Measurements from ENCODE around the gene DNAH5.

DNAH5 gene

DNA sequence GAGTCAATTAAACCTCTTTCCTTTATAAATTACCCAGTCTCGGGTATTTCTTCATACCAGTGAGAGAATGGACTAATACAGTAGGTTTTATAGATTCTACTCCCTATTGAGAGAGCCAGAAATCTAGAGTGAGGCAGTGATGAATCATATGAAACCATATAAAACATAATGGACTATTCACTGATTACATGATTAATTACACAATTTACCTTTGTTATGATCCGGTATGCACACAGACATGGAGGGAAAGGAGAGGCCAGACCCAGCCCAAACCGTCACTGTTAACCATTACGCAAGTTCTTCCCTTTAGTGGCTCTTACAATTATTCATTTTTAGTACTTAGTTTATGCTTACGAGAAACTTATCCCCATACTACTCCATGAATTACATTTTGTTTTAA, 205.0 kb downstream of the DNAH5 start:
- in situ Hi-C loops (cut with HindIII; ENCODE audit: low sequenced_read_pairs) = no loop called here

DNA sequence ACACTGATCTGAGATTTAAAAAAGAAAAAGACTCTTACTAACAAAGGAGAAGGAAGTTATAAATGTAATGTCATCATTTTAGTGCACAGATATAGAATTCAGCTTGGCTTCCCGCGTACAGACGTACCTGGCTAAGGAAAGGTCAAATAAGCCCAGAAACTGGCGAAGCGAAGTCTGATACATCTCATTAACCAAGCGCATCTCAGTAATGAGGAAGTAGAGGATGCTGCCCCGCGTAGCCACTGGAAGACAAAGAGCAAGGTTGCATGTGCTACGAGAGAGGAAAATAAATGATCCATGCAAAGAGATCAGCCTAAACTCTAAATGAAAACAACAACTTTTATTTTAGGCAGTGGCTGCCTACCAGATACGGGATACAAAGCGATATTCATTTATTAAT, 208.8 kb downstream of the DNAH5 start:
- in situ Hi-C loops (cut with HindIII; ENCODE audit: low sequenced_read_pairs) = no loop called here

DNA sequence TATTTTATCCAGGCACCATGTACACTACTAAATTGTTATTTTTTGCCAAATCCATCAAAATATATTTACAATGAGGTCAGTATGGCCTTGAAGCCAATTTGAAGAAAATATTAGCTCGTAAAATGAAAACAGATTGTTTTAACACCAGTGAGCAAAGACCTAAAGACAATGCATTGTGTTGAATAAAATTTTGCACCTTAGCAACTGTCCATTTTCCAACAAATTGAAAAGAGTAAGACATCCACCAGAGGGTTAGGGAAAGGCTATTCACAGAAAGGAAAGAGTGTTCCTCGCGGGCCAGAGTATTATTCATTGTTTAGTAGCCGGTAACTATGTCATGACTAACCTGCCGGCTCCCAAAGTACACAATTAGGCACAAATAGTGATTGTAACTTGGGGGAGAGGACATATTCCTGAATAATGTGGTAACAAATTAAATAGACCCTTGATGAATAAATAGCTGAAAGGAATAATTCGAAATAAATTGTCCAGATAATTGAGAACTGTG, 213.3 kb downstream of the DNAH5 start:
- in situ Hi-C loops (cut with HindIII; ENCODE audit: low sequenced_read_pairs) = no loop called here

DNA sequence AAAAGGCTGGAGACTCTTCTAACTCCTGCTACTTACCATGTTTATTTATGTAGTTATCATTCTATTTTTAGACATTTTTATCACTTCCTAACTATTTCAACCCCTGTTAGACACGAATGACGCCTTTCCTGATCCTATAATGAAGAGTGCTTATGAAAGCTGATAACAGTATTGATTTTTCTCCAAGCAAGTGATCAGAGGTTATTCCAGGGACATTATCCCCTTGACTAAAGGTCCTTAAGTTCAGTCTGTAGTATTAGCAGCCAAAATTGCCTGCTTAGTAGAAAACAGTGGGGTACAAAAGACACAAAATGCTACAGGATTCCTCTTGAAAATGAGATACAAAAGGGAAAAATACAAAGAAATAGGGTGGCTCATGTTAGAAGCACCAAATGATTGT, 235.6 kb downstream of the DNAH5 start:
- in situ Hi-C loops (cut with HindIII; ENCODE audit: low sequenced_read_pairs) = no loop called here

DNA sequence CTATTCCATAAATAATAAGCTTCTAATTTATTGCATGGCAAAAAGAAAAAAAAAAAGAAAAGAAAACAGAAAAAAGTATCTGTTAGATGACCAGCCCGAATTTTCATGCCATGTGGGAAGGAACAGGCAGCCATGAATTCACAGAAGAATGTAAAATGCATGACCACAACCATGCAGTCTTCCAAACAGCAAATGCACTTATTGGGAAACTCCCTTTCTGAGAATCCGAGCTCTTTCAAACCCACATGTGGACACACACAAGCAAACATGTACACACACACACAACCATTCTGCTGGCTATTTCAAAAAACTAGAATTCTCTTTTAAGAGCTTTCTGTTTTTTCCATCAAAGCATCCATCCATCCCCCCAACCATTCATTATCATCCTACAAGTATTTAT, 236.1 kb downstream of the DNAH5 start:
- in situ Hi-C loops (cut with HindIII; ENCODE audit: low sequenced_read_pairs) = no loop called here

DNA sequence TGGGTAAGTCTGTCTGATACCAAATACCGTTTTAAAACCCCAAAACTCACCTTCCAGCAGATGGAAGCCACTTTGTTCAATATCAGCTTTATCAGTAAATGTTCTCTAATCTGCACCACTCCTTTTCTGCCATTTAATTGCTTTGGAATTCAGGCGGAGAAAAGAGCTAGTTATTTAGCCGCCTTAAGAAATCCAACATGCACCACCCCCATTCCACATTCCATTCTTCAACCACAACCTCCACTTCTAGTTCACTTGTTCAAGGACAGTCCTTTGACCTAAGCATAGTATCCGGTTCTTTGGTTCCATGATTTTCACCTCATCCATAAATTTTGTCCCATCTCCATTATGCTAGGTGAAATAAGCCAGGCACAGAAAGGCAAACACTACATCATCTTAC, 240.1 kb downstream of the DNAH5 start:
- in situ Hi-C loops (cut with HindIII; ENCODE audit: low sequenced_read_pairs) = no loop called here

DNA sequence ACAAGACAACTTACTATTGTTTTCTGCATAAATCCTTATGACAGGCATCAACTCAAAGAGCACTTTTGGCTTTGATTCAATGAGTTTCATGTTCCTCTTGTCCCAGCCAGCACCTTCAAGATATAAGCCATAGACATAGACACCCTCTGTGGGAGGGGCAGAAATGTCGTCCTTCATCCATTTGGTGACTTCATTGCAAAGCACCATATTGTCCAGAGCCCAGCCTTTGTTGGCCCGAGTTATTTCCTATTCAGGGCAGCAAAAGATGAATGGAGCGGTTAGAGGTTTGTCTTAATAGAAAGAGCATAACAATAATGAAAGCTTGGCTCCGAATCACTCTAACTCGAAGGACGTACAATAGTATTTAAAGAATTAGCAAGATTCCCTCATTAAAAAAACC, 243.9 kb downstream of the DNAH5 start:
- in situ Hi-C loops (cut with HindIII; ENCODE audit: low sequenced_read_pairs) = no loop called here

DNA sequence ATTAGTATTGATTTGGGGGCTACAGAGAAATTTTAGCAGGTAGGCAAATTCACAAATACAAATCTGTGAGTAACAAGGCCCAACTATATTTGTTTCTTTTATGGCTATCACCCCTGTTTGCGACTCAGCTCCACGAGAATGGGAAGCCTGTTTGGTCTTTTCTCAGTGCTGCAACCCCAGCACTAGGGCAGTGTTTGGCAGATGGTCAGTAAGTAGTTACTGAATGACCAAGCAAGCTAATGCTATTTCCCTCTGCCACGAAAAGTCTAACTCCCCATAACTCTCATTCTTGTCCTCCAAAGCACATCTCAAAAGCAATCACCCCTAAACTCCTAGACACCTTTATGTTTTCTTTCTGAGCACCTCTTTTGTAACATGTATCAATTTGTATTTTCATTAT, 245.6 kb downstream of the DNAH5 start:
- in situ Hi-C loops (cut with HindIII; ENCODE audit: low sequenced_read_pairs) = no loop called here

DNA sequence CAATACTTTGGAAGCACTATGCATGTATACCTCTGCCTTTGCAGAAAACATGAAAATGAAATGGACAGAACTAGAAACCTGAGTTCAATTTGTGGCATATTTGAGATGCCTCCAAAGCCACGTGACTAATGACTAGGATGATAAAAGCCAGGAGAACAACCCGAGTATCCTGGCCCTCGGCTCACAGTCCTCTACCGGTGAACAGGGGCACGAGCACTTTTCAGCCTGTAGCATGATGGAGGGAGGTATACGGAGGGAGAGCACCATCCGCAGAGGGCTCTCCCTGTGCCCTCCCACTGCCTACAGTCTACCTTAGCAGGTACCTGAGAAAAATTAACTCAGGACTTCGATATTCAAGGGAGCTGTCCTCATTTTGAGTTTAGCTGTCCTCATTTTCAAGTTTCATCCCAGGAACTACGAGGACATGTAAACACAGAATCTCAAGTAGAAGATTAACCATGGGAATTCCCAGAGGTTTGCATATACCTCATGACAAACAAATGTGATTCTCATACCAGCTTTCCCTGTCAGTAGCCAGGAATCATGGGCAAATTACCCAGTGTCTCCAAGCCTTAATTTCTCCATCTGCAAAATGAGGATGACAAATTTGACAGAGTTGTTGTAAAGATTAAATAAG, 249.3 kb downstream of the DNAH5 start:
- in situ Hi-C loops (cut with HindIII; ENCODE audit: low sequenced_read_pairs) = no loop called here

DNA sequence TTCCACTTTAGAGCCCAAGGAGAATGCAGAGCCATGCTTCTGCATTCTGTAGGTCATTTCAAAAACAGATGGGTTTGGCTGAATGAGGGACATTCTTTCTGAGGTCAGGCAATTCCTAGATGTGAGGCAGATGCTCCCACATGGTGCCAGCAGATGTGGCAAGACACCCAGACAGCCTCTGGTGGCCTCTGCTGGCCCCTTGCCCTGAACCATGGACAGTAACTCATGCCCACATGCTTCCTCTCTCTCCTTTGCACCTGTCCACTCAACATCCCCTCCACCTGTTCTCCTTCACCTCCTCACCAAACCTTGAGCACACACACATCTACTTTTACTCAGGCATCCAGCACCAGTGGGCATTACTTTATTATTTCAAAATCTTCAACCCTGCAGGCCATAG, 252.3 kb downstream of the DNAH5 start:
- in situ Hi-C loops (cut with HindIII; ENCODE audit: low sequenced_read_pairs) = no loop called here

DNA sequence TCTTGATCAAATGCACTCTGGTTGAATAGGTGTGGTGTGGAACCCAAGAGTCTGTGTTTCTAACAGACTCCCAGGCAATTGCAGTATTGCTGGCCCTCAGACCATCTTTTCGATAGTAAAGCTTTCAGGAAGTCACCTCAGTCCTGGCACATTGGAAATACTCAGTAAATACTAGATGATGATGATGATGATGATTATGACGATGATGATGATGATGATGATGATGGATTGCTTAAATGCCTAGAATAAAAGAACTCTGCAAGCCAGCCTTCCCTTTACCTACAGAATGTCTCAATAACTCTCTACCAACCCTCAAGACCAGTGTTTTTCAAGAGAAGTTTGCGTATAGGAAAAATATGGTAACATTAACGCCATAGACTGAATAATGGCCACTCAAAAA, 268.0 kb downstream of the DNAH5 start:
- in situ Hi-C loops (cut with HindIII; ENCODE audit: low sequenced_read_pairs) = no loop called here

DNA sequence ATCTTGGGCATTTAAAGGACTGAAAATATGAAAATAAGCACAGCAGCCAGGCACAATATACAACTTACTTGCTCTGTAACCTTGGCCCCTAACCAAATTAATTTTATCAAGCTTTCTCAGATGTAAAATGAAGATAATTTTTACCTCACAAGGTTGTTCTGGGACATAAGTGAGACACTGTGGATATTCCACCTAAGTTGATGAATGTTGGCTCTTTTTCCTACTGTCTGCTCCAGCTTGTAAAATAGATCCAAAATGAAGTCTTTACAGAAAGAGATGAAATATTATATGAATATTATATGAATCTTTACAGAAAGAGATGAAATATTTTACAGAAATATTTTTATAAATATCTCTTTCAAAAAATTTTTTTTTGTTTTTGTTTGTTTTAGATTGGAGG, 270.1 kb downstream of the DNAH5 start:
- in situ Hi-C loops (cut with HindIII; ENCODE audit: low sequenced_read_pairs) = no loop called here

DNA sequence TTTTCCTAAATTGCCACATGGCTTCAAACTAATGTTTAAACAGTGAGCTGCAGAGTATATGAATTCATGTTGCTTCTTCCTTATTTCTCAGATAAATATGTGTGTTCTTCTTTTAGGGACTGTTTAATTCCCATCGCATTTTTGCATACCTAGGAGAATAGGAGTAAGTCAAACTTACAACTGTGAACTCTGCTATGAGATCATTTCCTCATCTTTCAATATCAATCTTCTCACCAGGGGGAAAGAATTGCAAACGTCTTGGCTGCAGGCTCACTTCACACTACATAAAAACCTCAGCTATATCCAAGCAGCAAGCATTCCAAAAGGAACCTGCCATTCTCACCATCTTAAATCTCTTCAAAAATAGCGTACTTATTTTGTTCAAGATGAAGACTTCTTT, 271.0 kb downstream of the DNAH5 start:
- in situ Hi-C loops (cut with HindIII; ENCODE audit: low sequenced_read_pairs) = no loop called here

DNA sequence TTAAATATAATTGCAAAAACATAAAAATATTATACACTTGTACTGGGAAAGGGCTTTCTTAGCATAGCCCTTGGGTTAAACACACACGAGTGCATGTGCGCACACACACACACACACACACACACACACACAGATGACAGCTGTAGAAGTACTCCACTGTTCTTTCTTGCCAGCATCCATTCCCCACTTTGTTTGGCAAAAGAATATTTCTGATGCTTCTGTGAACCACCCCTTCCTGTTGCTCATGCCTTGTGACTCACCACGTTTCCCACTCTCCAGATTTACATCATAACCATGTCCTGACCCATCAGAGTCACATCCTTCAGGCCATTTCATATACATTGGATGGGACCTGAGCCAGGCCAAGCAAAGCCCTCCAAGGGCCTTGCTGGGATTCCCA, 280.1 kb downstream of the DNAH5 start:
- in situ Hi-C loops (cut with HindIII; ENCODE audit: low sequenced_read_pairs) = no loop called here

DNA sequence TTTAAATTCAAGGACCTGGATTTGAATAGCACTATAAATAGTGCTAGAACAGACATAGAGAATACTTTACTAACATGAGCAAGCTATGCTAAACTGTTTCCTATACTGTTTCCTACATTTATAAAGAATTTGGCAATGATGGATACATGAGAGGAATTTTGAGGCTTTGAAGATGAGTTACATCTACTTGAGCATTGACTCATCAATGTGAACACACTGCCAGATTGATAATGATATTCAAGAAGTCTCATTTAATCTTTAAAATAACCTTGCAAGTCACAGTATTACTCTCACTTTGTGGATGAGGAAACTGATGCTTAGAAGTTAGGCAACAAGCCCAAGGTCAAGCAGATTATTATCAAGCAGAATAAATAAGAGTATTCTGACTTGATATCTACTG, 281.9 kb downstream of the DNAH5 start:
- in situ Hi-C loops (cut with HindIII; ENCODE audit: low sequenced_read_pairs) = no loop called here

DNA sequence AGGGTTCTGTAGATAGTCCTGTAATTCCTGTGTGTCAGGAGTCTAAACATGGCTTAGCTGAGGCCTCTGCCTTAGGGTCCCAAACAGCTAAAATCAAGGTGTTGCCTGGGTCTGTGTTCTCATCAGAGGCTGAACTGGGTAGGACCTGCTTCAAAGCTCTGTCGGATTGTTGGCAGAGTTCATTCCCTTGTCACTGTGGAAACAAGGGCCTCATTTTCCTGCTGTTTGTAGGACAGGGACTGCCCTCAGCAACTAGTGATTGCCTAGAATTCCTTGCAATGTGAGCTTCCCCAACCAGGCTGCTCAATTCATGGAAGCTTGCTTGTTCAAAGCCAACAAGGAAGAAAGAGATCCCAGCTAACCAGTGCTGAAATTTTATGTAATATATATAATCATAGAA, 283.2 kb downstream of the DNAH5 start:
- in situ Hi-C loops (cut with HindIII; ENCODE audit: low sequenced_read_pairs) = no loop called here

DNA sequence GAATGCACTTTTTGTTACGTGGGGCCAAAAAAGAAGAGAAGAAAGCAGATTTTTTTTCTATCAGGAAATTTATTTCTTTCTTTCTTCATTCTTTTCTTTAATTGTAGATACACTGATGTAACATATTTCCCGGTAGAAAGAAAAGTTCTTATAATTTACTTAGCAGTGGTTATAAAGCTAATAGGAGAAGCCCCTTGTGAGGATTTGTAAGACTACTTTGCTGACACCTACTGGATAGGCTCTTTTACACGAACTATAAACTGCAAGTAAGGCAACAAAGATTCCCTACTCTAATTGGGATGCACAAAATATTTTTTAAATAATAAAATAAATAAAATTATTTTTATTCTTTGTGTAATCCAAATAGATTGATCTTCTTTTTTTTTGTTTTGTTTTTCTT, 284.4 kb downstream of the DNAH5 start:
- in situ Hi-C loops (cut with HindIII; ENCODE audit: low sequenced_read_pairs) = no loop called here

DNA sequence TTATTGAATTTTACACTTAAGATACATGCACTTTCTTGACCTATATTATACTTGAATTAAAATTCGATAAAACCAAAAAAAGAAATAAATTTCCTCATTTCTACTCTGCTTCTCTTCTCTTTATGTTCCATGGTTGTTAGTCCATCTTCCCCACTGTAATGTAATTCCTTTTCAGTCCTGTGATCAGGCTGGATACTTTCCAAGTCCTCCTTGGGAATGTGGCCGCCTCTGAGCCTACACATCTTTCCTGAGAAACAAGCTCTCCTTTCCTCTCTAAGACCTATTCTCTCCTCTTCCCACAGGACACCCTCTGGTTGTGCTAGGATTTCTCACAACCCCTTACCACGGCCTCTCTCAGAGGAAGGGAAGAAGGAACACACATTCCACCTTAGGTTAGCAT, 285.1 kb downstream of the DNAH5 start:
- in situ Hi-C loops (cut with HindIII; ENCODE audit: low sequenced_read_pairs) = no loop called here

DNA sequence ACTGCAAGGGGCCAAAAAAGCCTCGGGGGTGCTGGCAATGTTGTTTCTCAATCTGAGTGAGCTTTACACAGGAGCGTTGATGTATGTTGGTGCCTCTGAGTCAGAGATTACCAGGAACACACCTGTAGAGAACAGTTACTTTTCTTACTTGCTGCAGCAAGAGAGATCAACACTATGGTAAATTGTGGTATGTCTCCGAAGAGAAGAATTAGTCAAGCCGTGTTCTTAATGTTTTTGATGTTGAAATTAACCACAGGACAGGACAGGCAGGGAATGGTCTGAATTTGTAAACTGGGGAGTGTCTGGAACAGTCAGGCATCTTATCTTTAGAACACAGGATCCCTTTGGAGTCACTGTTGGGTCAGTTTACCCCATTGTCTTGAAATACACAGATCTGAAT, 285.7 kb downstream of the DNAH5 start:
- in situ Hi-C loops (cut with HindIII; ENCODE audit: low sequenced_read_pairs) = no loop called here

DNA sequence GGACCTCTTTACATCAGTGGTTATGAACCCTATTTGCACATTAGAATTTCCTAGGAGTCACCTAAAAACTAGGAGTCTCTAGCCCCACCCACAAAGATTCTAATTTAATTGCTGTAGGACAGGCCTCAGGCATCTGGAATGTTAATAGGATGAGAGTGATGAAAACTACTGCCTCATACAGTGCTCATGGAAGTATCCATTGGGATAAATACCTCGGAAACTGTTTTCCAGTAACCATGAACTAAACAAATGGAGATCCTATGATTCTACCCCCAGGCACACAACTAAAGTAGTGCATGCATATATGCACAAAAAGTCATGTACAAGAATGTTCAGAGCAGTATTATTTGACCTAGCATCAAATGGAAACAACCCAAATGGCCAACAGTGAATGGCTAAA, 286.3 kb downstream of the DNAH5 start:
- in situ Hi-C loops (cut with HindIII; ENCODE audit: low sequenced_read_pairs) = no loop called here

DNA sequence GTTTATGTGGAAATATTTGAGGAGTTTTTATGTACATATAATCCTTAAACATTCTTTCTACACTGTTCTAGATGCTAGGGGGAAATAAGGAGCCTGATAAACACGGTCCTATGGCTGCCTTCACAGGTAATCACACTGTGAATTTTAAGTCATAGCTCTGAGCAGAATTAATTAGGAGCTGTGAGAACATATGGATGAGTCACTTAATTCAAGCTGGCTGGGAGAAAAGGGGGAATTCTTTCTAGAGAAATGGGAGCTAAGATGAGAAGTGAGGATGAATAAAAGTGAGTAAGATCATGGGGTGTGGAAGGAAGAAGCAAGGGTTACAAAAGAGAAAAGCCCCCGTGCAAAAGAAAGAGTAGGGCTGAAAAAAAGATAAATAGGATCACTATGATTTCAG, 290.8 kb downstream of the DNAH5 start:
- in situ Hi-C loops (cut with HindIII; ENCODE audit: low sequenced_read_pairs) = no loop called here

DNA sequence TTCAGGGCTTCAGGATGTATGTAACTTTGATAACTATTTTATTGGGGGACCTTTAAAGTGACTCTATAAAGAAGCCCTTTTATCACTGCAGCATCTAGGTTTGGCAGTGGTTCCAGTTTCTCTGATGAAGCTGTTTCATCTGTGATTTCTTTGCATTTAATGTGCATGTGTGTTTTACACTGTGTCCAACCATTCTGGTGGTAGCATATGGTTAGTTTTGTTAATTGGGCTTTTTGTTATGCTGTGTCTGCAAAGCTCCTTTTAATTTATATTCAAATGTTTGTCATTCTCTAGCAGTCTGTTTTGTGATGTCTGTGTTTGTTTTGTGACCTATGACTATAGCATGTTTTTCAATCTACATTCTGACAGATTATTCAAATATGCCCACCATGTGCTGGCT, 294.8 kb downstream of the DNAH5 start:
- in situ Hi-C loops (cut with HindIII; ENCODE audit: low sequenced_read_pairs) = no loop called here

DNA sequence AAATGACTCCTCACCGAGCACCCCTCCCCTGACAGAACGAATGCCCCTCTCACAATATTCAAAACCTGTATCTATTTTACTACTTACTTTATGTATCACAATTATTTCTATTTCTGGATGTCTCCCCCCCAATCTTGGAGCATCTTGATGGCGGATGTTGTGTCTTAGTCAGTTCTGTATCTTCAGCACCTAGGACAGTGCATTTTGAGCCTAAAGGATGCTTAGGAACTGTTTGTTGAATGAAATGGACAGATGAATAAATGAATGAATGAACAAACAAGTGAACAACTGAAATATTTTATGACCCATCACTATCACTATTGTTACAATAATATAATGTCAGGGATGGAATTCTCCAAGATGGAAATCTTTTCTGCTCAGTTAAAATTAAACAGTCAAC, 295.7 kb downstream of the DNAH5 start:
- in situ Hi-C loops (cut with HindIII; ENCODE audit: low sequenced_read_pairs) = no loop called here
